ENCODE results near the gene RAB1B.

DNA sequence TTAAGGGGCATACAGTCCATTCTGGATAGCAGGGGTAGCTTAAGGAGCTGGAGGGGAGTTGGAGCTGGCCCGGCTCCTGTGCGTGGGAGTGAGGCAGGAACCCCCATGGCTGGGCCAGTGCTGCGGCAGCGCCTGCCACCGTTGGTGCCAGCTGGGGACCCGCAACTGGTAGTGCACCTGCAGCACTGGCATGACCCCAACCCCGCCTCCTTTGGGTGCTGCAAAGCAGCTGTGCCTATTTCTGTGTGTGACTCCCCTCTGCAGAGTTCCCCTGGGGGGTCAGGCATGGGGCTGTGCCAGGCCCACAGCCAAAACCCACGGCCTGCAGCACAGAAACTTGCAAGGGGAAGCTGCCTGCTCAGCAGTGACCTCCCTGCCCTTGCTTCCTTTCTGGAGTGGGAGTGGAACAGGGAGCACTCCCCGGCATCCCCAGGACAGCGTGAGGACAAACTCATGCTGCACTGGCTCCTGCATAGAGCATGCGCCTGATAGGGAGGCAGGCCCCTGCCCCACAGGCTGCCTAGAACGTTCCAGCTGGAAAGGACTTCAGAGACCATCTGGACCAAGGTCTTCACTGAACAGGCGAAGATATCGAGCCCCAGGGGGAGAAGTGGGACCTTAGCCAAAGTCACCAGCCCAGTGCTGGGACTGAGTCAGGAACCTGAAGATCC is 26.2 kb upstream of the RAB1B start:
- TF ChIP-seq, protein P1, sequence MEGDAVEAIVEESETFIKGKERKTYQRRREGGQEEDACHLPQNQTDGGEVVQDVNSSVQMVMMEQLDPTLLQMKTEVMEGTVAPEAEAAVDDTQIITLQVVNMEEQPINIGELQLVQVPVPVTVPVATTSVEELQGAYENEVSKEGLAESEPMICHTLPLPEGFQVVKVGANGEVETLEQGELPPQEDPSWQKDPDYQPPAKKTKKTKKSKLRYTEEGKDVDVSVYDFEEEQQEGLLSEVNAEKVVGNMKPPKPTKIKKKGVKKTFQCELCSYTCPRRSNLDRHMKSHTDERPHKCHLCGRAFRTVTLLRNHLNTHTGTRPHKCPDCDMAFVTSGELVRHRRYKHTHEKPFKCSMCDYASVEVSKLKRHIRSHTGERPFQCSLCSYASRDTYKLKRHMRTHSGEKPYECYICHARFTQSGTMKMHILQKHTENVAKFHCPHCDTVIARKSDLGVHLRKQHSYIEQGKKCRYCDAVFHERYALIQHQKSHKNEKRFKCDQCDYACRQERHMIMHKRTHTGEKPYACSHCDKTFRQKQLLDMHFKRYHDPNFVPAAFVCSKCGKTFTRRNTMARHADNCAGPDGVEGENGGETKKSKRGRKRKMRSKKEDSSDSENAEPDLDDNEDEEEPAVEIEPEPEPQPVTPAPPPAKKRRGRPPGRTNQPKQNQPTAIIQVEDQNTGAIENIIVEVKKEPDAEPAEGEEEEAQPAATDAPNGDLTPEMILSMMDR (IDR thresholded peaks at IDR 0.05; ENCODE audit: low read depth, low read length), result no peak
- TF ChIP-seq EZH2phosphoT487 (IDR thresholded peaks at IDR 0.05; ENCODE audit: low read depth), result no peak
